Left lung (tissue), 10 donors: ENCODE measurements around the gene TRH. TPM values are rescaled to one million over a fixed set of nuclear protein-coding genes. Genes with fewer than 3 reads are reported as not detected.

Source experiments
- ATAC-seq: fragments of 200-7000 bp; cut with Tn5 transposase; one replicate; pipeline ENCODE4 v1.9.1; 2020; ENCODE audit warnings: moderate library complexity
- DNase-seq, 4 donors: peaks; one replicate each; pipeline ENCODE4 v3.0.0-alpha.2; 2013 to 2020
- H3K27ac ChIP-seq, 2 donors: fragments of 200-600 bp; sonication (generic) in 1 of 2; one replicate each; pipeline versions ENCODE4 v1.5.0 to v1.8.0; 2020 to 2021
- H3K27me3 ChIP-seq, 2 donors: fragments of 200-600 bp; sonication (generic) in 1 of 2; one replicate each; pipeline versions ENCODE4 v1.5.0 to v1.8.0; 2020 to 2021
- H3K36me3 ChIP-seq, 2 donors: fragments of 200-600 bp; sonication (generic) in 1 of 2; one replicate each; pipeline versions ENCODE4 v1.5.0 to v1.8.0; 2020 to 2021
- H3K4me1 ChIP-seq, 2 donors: fragments of 200-600 bp; one replicate each; pipeline ENCODE4 v1.8.0; 2021
- H3K4me3 ChIP-seq, 2 donors: fragments of 200-600 bp; sonication (generic) in 1 of 2; one replicate each; pipeline versions ENCODE4 v1.5.0 to v1.8.0; 2020 to 2021; ENCODE audit warnings: mild to moderate bottlenecking in 1 of 2
- H3K9me3 ChIP-seq, 2 donors: fragments of 200-600 bp; sonication (generic) in 1 of 2; one replicate each; pipeline versions ENCODE4 v1.5.0 to v1.8.0; 2020 to 2021
- CTCF ChIP-seq, 2 donors: fragments of 200-600 bp; sonication (generic) in 1 of 2; IDR thresholded peaks; one replicate each; pipeline versions ENCODE4 v1.5.0 to v1.8.0; 2021; ENCODE audit warnings: antibody characterized with exemption in 2 of 2
- intact Hi-C, 2 donors: fragments of 100-400 bp; cut with DNase I; formaldehyde crosslinking; loops; one replicate each; pipeline versions ENCODE4 v1.11.2 to v1.14.2; 2022
- polyA plus RNA-seq, 6 donors: library from polyadenylated mRNA; unstranded; fragments of 120-200 nt; gene quantifications; one replicate each; pipeline ENCODE4 v1.2.1, GENCODE V29; 2013; ENCODE audit not compliant: insufficient read length in 6 of 6
- total RNA-seq, 2 donors: library from RNA; stranded (reverse); fragmentation: NEBNext Ultra II Directional; extraction: Animal tissue kit (Norgen Biotek cat#: 25700); gene quantifications; one replicate each; pipeline ENCODE4 v1.2.1, GENCODE V29; 2021
- donor health status: DM: no; HTN: yes; CAD: no.
- donor health status: DM: no; HTN: no; CAD: no.

The TRH gene
- total and polyA plus RNA-seq, 8 donors = 0.21 to 0.57 (median 0.39) TPM; not detected in 2

DNA sequence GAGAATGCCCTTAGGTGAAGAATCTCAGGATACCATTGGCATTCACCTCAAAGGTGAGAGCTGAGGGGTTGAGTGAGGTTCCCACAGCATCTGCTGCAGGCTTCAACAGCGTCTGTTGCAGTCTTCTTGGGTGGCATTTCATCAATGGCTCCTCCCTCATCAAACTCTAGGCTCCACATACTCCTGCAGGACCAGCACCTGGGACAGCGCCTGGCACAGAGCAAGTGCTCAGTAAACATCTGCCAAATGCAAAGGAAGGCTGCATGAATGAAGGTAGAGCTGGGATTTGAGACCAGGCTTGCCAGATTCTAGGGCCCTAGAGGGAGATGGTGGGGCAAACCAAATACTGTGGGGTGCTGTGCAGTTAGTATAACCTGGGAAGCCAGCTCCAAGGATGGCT is 9.6 kb downstream of the TRH start:
- DNase-seq = no peak
- intact Hi-C loops = no loop called here

GRCh38 chr3:129985113-129985512 is 10.6 kb downstream of the TRH start:
- no peak overlapping the region for H3K27ac ChIP-seq
- no peaks in the 10 kb centered on the region for H3K27me3 ChIP-seq
- intact Hi-C loops = no loop called here
- TF ChIP-seq CTCF (IDR thresholded peaks at IDR 0.05) = no peak
- no peaks in the 10 kb centered on the region for H3K4me1 ChIP-seq
- H3K9me3 ChIP-seq = no peaks in the 10 kb centered on the region
- H3K36me3 ChIP-seq = no peaks in the 10 kb centered on the region
- DNase-seq (no peak), ATAC-seq (no peak)
- H3K4me3 ChIP-seq = no peak overlapping the region

More for the DNA sequence above, 9.6 kb downstream of the TRH start:
- no peak for ATAC-seq
- H3K36me3 ChIP-seq = no peaks in the 10 kb centered on the region
- no peaks in the 10 kb centered on the region for H3K4me1 ChIP-seq
- no peak for TF ChIP-seq CTCF (IDR thresholded peaks at IDR 0.05)
- no peak overlapping the region for H3K4me3 ChIP-seq
- peaks cover 0 to 2% of the 10 kb centered on the region in 2 donors for H3K27me3 ChIP-seq
- H3K27ac ChIP-seq = no peak overlapping the region
- H3K9me3 ChIP-seq = no peaks in the 10 kb centered on the region

DNA sequence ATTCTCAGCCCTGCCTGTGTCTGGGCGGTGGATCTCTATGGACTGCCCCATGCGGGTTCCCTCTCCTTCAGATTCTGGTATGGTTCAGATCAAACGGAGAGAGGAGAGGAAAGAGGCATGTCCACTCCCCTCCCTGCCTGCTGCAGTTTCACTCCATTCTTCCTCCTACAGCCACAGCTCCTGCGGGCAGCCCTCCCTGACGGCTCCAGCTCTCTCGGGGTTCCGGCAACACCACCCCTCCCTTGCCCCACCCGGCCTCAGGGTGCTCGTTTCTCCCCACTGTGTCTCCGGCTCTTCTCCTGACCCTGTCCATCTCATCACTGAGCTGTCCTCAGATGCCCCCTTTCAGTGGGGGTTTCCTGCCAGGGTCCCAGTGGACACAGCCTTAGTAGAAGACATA is 13.9 kb downstream of the TRH start:
- no peak overlapping the region for H3K4me3 ChIP-seq
- H3K27ac ChIP-seq = no peak overlapping the region
- H3K9me3 ChIP-seq = no peaks in the 10 kb centered on the region
- ATAC-seq (no peak), DNase-seq (no peak)
- H3K36me3 ChIP-seq = no peaks in the 10 kb centered on the region
- intact Hi-C loops = no loop called here
- no peaks in the 10 kb centered on the region for H3K4me1 ChIP-seq
- H3K27me3 ChIP-seq = peaks cover 0 to under 1% of the 10 kb centered on the region in 2 donors
- TF ChIP-seq CTCF (IDR thresholded peaks at IDR 0.05) = no peak

GRCh38 chr3:129989414-129989813 is 14.9 kb downstream of the TRH start:
- intact Hi-C loops = no loop called here
- Histone ChIP-seq H3K4me1 (no peaks in the 10 kb centered on the region), H3K27ac (no peak overlapping the region), H3K27me3 (peaks cover 0 to 4% of the 10 kb centered on the region in 2 donors), H3K4me3 (no peak overlapping the region), H3K36me3 (no peaks in the 10 kb centered on the region), H3K9me3 (no peaks in the 10 kb centered on the region)
- TF ChIP-seq CTCF (IDR thresholded peaks at IDR 0.05) = no peak
- DNase-seq = no peak
- ATAC-seq = no peak

DNA sequence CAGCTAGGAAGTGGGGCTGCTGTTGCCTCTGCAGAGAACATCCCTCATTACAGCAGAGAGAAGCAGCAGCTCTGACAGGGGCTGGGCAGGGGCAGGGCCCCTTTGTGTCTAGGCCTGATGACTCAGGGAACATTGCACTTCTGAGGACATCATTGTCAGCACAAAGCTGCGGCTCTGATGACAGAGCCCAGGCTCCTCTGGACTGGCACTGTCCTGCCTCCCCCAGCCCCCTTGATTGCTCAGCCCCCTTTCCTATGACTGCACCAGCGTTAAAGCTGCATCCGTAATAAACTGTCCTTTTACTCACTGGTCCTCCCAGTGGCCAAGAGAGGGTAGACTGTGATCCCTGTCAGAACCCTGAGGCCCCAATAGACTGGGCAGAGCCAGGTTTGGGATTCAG is 18.3 kb downstream of the TRH start:
- H3K36me3 ChIP-seq = no peaks in the 10 kb centered on the region
- no peaks in the 10 kb centered on the region for H3K4me1 ChIP-seq
- no peak for TF ChIP-seq CTCF (IDR thresholded peaks at IDR 0.05)
- H3K4me3 ChIP-seq = no peak overlapping the region
- H3K9me3 ChIP-seq = no peaks in the 10 kb centered on the region
- intact Hi-C loops = no loop called here
- H3K27ac ChIP-seq = no peak overlapping the region
- DNase-seq = no peak
- no peak for ATAC-seq
- H3K27me3 ChIP-seq = peaks cover 0 to 4% of the 10 kb centered on the region in 2 donors
